Fibroblast of lung (primary cell): ENCODE results near the gene CHIT1. TPM values are rescaled to one million over a fixed set of nuclear protein-coding genes. Genes with fewer than 3 reads are reported as not detected.

Source experiments
- DNase-seq, 2 donors: peaks; one replicate each; pipeline versions ENCODE4 v3.0.0 to v3.0.0-alpha.2; 2010; ENCODE audit warnings: low read depth in 2 of 2
- H2AFZ ChIP-seq: 2 replicates; pipeline ENCODE4 v1.5.1; 2012; ENCODE audit warnings: low read length, control low read depth, inconsistent platforms
- H3K27ac ChIP-seq: 2 replicates; pipeline ENCODE4 v1.5.1; 2011; ENCODE audit warnings: low read length, control low read depth; ENCODE audit not compliant: insufficient read depth
- H3K27me3 ChIP-seq: 2 replicates; pipeline ENCODE4 v1.5.1; 2011; ENCODE audit warnings: mild to moderate bottlenecking, low read length; ENCODE audit not compliant: control insufficient read depth, insufficient read depth
- H3K36me3 ChIP-seq: 2 replicates; pipeline ENCODE4 v1.5.1; 2011; ENCODE audit warnings: low read length; ENCODE audit not compliant: control insufficient read depth, insufficient read depth
- H3K4me1 ChIP-seq: 2 replicates; pipeline ENCODE4 v1.5.1; 2011; ENCODE audit warnings: low read length; ENCODE audit not compliant: control insufficient read depth, insufficient read depth; ENCODE audit errors: extremely low read depth
- H3K4me2 ChIP-seq: 2 replicates; pipeline ENCODE4 v1.5.1; 2011; ENCODE audit warnings: low read length, control low read depth; ENCODE audit not compliant: insufficient read depth; ENCODE audit errors: extremely low read depth
- H3K4me3 ChIP-seq, 4 experiments: fragments of 200-600 bp in 1 of 4; sonication (generic) in 1 of 4; replicated peaks in 1 of 4; 2 replicates each; pipeline ENCODE4 v1.5.1; 2011 to 2016; ENCODE audit warnings: low read length in 4 of 4, low read depth in 3 of 4, mild to moderate bottlenecking in 3 of 4, control low read depth in 2 of 4, inconsistent platforms in 1 of 4, mixed read lengths in 1 of 4; ENCODE audit not compliant: insufficient read depth in 1 of 4; ENCODE audit errors: control extremely low read depth in 1 of 4
- H3K79me2 ChIP-seq: 2 replicates; pipeline ENCODE4 v1.5.1; 2012; ENCODE audit warnings: mild to moderate bottlenecking, low read length, inconsistent platforms; ENCODE audit not compliant: control insufficient read depth, insufficient read depth
- H3K9ac ChIP-seq: 2 replicates; pipeline ENCODE4 v1.5.1; 2011; ENCODE audit warnings: mild to moderate bottlenecking, low read length, control low read depth; ENCODE audit not compliant: insufficient read depth
- H3K9me3 ChIP-seq: 2 replicates; pipeline ENCODE4 v1.5.1; 2012; ENCODE audit warnings: low read depth, low read length; ENCODE audit not compliant: control insufficient read depth, insufficient read depth
- H4K20me1 ChIP-seq: 2 replicates; pipeline ENCODE4 v1.5.1; 2011; ENCODE audit warnings: low read length; ENCODE audit not compliant: control insufficient read depth, insufficient read depth; ENCODE audit errors: extremely low read depth
- CTCF ChIP-seq, 2 donors: IDR thresholded peaks in 1 of 2; conservative IDR thresholded peaks in 1 of 2; 1 replicate in 1 of 2; 2 replicates in 1 of 2; pipeline ENCODE4 v1.5.1; 2011 to 2012; ENCODE audit warnings: low read length in 2 of 2, control low read depth in 1 of 2, inconsistent platforms in 1 of 2, low read depth in 1 of 2, mild to moderate bottlenecking in 1 of 2
- EZH2 ChIP-seq: IDR thresholded peaks from 2 replicates; pipeline ENCODE4 v1.5.1; 2012; ENCODE audit warnings: low read length, control low read depth, mild to moderate bottlenecking; ENCODE audit errors: missing control alignments
- polyA plus RNA-seq, 2 donors: library from polyadenylated mRNA; depleted of rRNA in 1 of 2; stranded (reverse) in 1 of 2; unstranded in 1 of 2; fragments of >200 nt; gene quantifications; 2 replicates each; pipeline ENCODE4 v1.2.1, GENCODE V29; 2011 to 2012; ENCODE audit warnings: missing spikeins in 1 of 2
- total RNA-seq: library from RNA; depleted of rRNA; stranded (reverse); fragments of >200 nt; gene quantifications from 2 replicates; pipeline ENCODE4 v1.2.1, GENCODE V29; 2014

The CHIT1 gene
- total and polyA plus RNA-seq, 2 donors (not counting 1 experiment from before 2014, with no cell fraction given): not detected

GRCh38 chr1:203168256-203168786 lies 61.2 kb downstream of the CHIT1 start:
- H3K9ac ChIP-seq: no peak overlapping the region
- no peaks in the 10 kb centered on the region for H3K9me3 ChIP-seq
- no peak for TF ChIP-seq CTCF (conservative IDR thresholded peaks at IDR 0.05 in 1 of 2, IDR thresholded peaks at IDR 0.05 in 1 of 2; ENCODE audit: low read depth in 1 of 2, low read length in 2 of 2)
- no peak overlapping the region for H3K27ac ChIP-seq
- no peaks in the 10 kb centered on the region for H3K36me3 ChIP-seq
- H3K27me3 ChIP-seq: peaks cover 4% of the 10 kb centered on the region
- H3K4me3 ChIP-seq: no peak overlapping the region
- no peak overlapping the region for H3K4me2 ChIP-seq
- H2AFZ ChIP-seq: no peak overlapping the region
- H3K4me1 ChIP-seq: no peaks in the 10 kb centered on the region
- no peak for DNase-seq
- no peaks in the 10 kb centered on the region for H3K79me2 ChIP-seq
- no peaks in the 10 kb centered on the region for H4K20me1 ChIP-seq

- no peaks in the 10 kb centered on the region for H3K36me3 ChIP-seq
- no peak for DNase-seq
- no peak overlapping the region for H3K4me2 ChIP-seq
- no peaks in the 10 kb centered on the region for H3K4me1 ChIP-seq
- H3K79me2 ChIP-seq: no peaks in the 10 kb centered on the region
- H3K9ac ChIP-seq: no peak overlapping the region
- peaks cover 8% of the 10 kb centered on the region for H3K27me3 ChIP-seq
- H3K4me3 ChIP-seq: no peak overlapping the region
- H3K27ac ChIP-seq: no peak overlapping the region
- H3K9me3 ChIP-seq: no peaks in the 10 kb centered on the region
- no peaks in the 10 kb centered on the region for H4K20me1 ChIP-seq
- TF ChIP-seq CTCF (conservative IDR thresholded peaks at IDR 0.05 in 1 of 2, IDR thresholded peaks at IDR 0.05 in 1 of 2; ENCODE audit: low read depth in 1 of 2, low read length in 2 of 2): no peak
- TF ChIP-seq EZH2: no peak
- no peak overlapping the region for H2AFZ ChIP-seq
Observed at GRCh38 chr1:203167913-203168200, 61.6 kb downstream of the CHIT1 start.

- no peak for DNase-seq
- TF ChIP-seq CTCF (conservative IDR thresholded peaks at IDR 0.05 in 1 of 2, IDR thresholded peaks at IDR 0.05 in 1 of 2; ENCODE audit: low read depth in 1 of 2, low read length in 2 of 2) (no peak), EZH2 (no peak)
- no peaks in the 10 kb centered on the region for H3K9me3 ChIP-seq
Observed at GRCh38 chr1:203167026-203167912, 62.2 kb downstream of the CHIT1 start.

More at GRCh38 chr1:203167026-203167912, 62.2 kb downstream of the CHIT1 start:
- Histone ChIP-seq H3K9ac (no peak overlapping the region), H3K27ac (no peak overlapping the region), H3K36me3 (no peaks in the 10 kb centered on the region), H3K4me3 (no peak overlapping the region), H4K20me1 (no peaks in the 10 kb centered on the region), H2AFZ (no peak overlapping the region), H3K27me3 (peaks cover 8% of the 10 kb centered on the region), H3K79me2 (no peaks in the 10 kb centered on the region), H3K4me1 (no peaks in the 10 kb centered on the region), H3K4me2 (no peak overlapping the region)
